ENCODE data around the gene EBF4. TPM values are rescaled to one million over a fixed set of nuclear protein-coding genes. Genes with fewer than 3 reads are reported as not detected.
"Not testable (repeated sequence)": the region's sequence is repeated elsewhere in the genome, so short reads cannot be mapped to it uniquely, and the experiment has no call there.

The EBF4 gene
- total RNA-seq, 1 donor from 2014 or later = 19.2 TPM

DNA sequence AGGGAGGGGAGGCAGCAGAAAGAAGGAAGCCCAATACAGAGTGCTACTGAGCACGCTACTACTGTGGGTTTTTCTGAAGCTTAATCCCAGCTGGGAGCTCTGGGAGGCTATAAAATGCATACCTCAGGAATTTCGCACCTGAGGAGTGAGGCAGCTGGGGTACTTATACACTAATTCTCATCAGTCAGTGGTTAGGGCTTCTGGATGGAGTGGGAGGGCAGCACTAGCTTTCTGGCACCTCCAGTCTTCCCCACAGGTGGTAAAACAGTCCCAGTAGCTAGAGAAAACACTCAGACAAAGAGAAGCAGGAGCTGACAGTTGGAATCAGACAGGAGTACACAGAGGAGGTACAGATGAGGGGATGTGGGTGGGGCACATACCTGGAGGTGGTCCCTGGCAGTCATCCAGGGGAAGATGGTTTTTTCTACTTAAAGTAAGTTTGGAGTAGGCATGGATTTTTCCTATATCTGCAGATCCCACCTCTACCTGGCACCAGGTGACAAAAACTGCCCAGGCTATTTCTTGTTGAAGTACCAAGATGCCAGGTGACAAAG, 70.1 kb downstream of the EBF4 start:
- Histone ChIP-seq H3K4me1 (peaks cover 2 to 4% of the 10 kb centered on the region in 2 donors), H3K27me3 (peaks cover 4% of the 10 kb centered on the region), H3K9me3 (no peaks in the 10 kb centered on the region), H3K36me3 (no peaks in the 10 kb centered on the region), H3K27ac (no peak overlapping the region), H3K4me3 (no peak overlapping the region)
- TF ChIP-seq, protein P1, sequence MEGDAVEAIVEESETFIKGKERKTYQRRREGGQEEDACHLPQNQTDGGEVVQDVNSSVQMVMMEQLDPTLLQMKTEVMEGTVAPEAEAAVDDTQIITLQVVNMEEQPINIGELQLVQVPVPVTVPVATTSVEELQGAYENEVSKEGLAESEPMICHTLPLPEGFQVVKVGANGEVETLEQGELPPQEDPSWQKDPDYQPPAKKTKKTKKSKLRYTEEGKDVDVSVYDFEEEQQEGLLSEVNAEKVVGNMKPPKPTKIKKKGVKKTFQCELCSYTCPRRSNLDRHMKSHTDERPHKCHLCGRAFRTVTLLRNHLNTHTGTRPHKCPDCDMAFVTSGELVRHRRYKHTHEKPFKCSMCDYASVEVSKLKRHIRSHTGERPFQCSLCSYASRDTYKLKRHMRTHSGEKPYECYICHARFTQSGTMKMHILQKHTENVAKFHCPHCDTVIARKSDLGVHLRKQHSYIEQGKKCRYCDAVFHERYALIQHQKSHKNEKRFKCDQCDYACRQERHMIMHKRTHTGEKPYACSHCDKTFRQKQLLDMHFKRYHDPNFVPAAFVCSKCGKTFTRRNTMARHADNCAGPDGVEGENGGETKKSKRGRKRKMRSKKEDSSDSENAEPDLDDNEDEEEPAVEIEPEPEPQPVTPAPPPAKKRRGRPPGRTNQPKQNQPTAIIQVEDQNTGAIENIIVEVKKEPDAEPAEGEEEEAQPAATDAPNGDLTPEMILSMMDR (IDR thresholded peaks at IDR 0.05) = no peak
- DNase-seq (ENCODE audit: low spot score in 2 of 2) = peak in 1 of 2 donors; percentile 30
- intact Hi-C loops (cut with DNase I) = no loop called here

DNA sequence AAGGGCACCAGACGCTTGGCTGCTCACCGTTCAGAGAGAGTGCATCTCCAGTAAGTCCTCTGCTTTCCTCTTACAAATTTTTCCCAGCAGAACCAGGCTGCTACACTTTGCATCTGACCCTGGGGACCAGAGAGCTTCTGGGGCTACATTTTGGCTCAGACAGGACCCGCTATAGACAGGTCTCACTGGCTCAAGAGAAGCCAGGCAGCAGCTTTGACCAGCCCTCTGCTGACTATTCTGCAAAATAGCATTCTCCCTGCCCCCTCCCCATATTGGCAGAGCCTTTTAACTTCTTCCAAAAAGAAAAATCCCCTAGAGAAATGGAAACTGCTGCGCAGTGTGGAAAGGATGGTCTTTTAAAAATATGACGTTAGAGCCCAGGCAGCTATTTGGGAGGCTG, 70.6 kb downstream of the EBF4 start:
- Histone ChIP-seq H3K9me3 (no peaks in the 10 kb centered on the region), H3K36me3 (no peaks in the 10 kb centered on the region), H3K27ac (no peak overlapping the region), H3K4me1 (peaks cover 6 to 9% of the 10 kb centered on the region in 2 donors), H3K27me3 (peaks cover 4% of the 10 kb centered on the region), H3K4me3 (no peak overlapping the region)
- no peak for DNase-seq (ENCODE audit: low spot score in 2 of 2)
- intact Hi-C loops (cut with DNase I) = no loop called here
- TF ChIP-seq, protein P1 (IDR thresholded peaks at IDR 0.05) = no peak

DNA sequence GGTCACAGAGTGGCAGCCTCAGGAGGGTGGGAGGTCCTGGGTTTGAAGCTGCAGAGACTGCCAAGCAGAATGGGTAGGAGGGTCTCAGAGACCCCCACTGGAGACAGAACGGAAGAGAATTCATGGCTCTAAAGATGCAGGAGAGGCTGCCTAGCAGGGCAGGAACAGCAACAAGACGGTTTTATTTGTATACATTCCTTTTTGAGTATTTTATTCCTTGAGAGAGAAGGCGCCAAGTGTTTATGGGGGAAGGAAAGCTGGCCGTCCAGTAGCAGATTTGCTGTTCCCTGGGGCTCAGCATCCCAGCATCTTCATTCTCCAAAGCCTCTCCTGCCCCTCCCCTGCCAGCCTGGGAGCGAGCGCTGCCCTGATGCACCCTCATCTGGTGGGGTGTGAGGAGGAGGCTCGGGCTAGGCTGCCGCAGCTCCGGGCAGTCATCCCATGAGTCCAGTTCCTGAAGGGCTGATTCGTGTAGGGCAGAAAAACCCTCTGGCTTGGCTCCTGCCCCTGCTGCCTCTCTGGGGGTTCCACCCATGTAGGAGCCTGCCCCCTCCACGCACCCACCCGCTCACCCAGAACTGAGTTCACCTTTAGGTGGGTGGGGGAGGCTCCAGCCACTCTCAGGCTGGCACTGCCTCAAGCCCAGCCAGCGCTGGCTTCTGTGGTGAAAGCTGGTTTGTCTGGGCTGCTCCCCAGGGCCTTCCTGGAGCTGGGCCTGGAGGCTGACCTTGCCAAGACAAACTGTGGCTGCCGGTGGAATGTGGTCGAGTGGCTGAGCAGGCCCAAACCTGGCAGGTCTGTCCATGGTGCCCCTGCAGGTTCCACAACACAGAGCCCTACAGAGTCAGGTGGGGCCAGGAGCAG, 75.4 kb downstream of the EBF4 start:
- Histone ChIP-seq H3K4me1 (peaks cover 10 to 21% of the 10 kb centered on the region in 2 donors), H3K27ac (no peak overlapping the region), H3K9me3 (no peaks in the 10 kb centered on the region), H3K27me3 (peaks cover 4% of the 10 kb centered on the region), H3K36me3 (no peaks in the 10 kb centered on the region), H3K4me3 (peak overlapping the region in 1 of 2 donors; percentile 39)
- TF ChIP-seq, protein P1 (IDR thresholded peaks at IDR 0.05) = no peak
- DNase-seq (ENCODE audit: low spot score in 2 of 2) = peak in 1 of 2 donors; percentile 80
- intact Hi-C loops (cut with DNase I) = no loop called here

DNA sequence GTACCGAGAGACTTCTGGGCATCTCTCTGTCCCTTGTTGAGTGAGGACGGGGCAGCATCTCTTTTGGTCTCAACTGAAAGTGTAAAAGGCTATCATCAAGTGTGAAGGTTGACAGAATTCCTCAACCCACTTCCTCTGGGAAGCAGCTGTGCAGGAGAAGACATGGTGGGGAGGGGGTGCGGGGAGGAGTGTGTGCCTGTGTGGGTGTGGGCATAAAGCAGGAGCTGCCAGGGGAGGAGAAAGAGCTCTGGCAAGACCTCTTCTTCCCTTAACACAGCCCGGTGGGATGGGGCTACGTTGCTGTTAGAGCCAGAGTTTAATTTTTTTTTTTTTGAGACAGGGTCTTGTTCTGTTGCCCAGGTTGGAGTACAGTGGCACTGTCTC, 76.0 kb downstream of the EBF4 start:
- TF ChIP-seq, protein P1 (IDR thresholded peaks at IDR 0.05) = no peak
- Histone ChIP-seq H3K9me3 (no peaks in the 10 kb centered on the region), H3K4me3 (peak overlapping the region in 1 of 2 donors; percentile 39), H3K36me3 (no peaks in the 10 kb centered on the region), H3K27me3 (peaks cover 4% of the 10 kb centered on the region), H3K27ac (no peak overlapping the region), H3K4me1 (peaks cover 10 to 21% of the 10 kb centered on the region in 2 donors)
- no peak for DNase-seq (ENCODE audit: low spot score in 2 of 2)
- intact Hi-C loops (cut with DNase I) = no loop called here

DNA sequence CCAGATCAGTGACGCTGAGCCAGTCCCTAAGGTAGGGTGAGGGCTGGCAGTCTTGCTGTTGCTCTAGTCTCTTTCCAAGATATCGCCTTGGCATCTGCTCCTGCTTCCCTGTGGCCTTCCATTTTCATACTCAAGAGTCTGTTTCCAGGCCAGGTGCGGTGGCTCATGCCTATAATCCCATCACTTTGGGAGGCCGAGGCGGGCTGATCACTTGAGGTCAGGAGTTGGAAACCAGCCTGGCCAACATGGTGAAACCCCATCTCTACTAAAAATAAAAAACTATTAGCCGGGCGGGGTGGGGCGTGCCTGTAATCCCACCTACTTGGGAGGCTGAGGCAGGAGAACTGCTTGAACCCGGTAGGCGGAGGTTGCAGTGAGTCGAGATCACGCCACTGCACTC, 77.5 kb downstream of the EBF4 start:
- H3K27ac ChIP-seq; H3K36me3 ChIP-seq; H3K27me3 ChIP-seq; H3K9me3 ChIP-seq; H3K4me3 ChIP-seq; DNase-seq (ENCODE audit: low spot score in 2 of 2); intact Hi-C loops (cut with DNase I): not testable (repeated sequence)
- peaks cover 10 to 21% of the 10 kb centered on the region in 2 donors for H3K4me1 ChIP-seq

DNA sequence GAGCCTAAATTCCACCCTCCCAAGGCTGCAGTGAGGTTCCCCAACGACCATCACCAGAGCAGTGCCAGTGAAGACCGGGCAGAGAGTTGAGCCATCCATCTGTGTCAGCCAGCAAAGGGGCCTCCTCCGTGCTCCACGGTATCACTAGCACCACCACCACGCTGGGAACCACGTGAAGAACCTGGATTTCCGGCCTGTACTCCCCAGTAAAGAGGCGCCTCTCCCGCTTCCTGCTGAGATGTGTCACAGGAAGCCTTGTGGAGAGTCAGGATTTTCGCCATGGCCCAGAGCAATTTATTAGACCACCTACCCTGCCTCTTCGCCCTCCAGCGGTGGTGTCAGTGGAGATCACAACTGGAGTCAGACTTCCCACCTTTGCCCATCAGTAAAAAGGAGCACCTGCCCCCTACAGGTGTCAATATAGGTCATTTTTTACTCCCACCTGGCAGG, 79.1 kb downstream of the EBF4 start:
- TF ChIP-seq, protein P1 (IDR thresholded peaks at IDR 0.05) = no peak
- DNase-seq (ENCODE audit: low spot score in 2 of 2) = no peak
- Histone ChIP-seq H3K4me3 (no peak overlapping the region), H3K27ac (no peak overlapping the region), H3K9me3 (peaks cover 0 to 8% of the 10 kb centered on the region in 2 donors), H3K4me1 (peaks cover 10 to 21% of the 10 kb centered on the region in 2 donors), H3K36me3 (no peaks in the 10 kb centered on the region), H3K27me3 (peaks cover 4% of the 10 kb centered on the region)
- intact Hi-C loops (cut with DNase I) = no loop called here

All from ascending aorta (tissue), 2 donors.